Stimulated activated CD8-positive, alpha-beta memory T cell treated with anti-CD3 and anti-CD28 coated beads, Interleukin-15, amount 100 ng/mL, for 24 hours (primary cell): ENCODE results near the gene KCNN4.
"Not testable (repeated sequence)": the region's sequence is repeated elsewhere in the genome, so short reads cannot be mapped to it uniquely, and the experiment has no call there.

Experiments
- DNase-seq: peaks from one replicate; pipeline ENCODE4 v3.0.0-alpha.2; 2020; ENCODE audit warnings: low read depth

The KCNN4 gene

GRCh38 chr19:43774103-43774939 is 6.5 kb downstream of the KCNN4 start:
- DNase-seq: no peak

GRCh38 chr19:43773725-43774102 is 7.1 kb downstream of the KCNN4 start:
- no peak for DNase-seq

DNA sequence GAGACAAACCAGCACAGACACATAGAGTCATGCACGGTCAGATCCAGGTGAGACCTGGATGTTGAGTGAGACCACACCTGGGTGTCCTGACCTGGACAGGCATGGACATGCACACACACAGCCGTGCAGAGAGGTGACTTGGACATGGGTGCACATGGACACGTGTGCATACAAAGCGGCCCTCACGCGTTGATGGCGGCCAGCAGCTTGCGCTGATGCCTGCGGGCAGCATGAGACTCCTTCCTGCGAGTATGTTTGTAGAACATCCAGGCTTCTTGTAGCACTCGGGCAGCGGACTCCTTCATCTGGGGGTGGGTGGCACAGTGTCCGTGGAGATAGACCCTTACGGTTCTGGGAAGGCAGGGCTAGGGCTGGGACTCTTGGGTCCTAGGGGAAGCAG is 11.5 kb downstream of the KCNN4 start:
- no peak for DNase-seq

DNA sequence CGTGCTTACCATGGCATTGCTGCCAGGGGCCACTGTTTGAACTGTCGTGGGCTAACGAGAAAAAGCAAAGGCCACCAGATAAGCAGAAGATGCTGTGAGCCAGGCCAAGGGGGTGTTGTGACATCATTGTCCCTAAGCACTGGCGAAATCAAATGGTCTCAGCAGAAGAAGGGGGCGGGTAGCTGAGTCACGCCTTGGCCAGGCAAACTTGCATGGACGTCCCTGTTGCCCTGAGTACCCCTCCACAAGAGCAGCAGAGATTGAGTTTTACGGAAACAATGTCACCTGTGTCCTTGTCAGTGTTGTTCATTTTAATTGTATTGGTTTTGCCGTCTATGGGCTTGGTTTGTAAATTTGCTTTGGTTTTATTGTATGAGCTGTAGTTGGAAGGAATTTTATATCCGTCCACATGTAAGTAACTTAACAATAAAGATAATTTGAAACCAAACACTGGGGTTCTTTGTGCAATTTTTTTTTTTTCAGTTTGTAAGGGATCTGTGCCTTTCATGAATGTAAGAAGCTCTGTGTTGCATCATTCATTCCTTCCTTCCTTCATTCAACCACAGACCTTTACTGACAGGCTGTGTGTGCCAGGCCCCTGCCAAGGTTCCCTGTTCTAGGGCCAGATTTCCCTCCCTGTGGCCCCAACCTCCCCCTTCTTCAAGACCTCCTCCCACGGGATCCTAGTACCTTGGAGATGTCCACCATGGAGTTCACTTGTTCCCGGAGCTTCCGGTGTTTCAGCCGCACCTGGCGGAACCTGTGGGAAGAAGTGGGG is 12.3 kb downstream of the KCNN4 start:
- no peak for DNase-seq

DNA sequence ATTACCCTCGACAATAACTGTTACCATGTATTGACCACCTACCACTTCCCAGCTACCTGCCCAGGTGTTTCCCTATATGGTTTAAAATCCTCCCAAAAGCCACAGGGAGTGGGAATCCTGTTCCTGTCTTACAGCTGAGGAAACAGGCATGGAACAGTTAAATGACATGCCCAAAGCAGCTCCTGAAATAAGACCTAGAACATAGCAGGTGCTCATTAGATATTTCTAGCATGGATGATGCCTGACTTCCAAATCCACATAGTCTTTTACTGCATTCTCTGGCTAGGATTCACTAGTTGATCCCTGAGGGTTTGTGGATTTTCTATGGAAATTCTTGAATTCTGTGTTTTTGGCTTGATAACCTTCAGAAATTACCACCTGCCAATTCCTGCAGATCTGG is 13.0 kb downstream of the KCNN4 start:
- no peak for DNase-seq

GRCh38 chr19:43767316-43767715 is 13.5 kb downstream of the KCNN4 start:
- no peak for DNase-seq

GRCh38 chr19:43766755-43767043 is 14.1 kb downstream of the KCNN4 start:
- DNase-seq: no peak

DNA sequence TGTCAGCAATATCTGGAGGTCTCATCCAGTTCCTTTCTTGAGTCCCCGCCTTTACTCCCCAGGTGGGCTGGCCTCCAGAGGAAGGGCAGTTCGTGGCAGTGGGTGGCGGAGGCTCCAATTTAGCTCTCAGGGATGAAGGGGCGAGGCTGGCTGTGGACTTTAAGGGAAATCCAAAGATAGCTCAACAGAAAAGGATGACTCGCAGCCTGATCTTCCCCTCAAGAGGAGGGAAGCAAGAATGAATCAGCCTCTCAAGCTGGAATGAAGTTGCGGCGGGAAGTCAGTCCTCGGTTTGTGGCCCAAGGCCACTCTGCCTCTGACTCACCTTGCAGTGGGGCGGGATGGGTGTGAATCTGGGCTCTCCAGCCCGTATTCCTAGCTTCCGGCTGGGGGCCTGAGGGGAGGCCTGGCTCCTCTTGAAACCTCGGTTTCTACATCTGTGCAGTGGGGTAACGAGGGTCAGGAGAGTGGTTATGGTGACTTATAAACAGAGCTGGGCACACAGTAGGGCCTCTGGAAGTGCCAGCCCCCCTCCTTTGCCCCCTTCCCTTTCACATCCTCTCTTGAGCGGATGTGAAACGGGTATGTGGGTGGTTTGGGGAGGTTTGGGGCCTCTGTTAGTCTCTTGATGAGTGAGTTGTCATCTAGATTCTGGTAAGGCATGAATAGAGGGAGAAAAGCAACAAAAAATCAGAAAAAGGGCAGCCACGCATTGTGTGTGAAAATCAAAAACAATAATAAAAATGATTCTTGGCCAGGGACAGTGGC is 15.5 kb downstream of the KCNN4 start:
- DNase-seq: peak; percentile 42

- not testable (repeated sequence) for DNase-seq
These were observed 16.1 kb downstream of the KCNN4 start for GRCh38 chr19:43764684-43765083.

GRCh38 chr19:43763473-43763939 is 17.3 kb downstream of the KCNN4 start:
- no peak for DNase-seq

- no peak for DNase-seq
These were observed 18.0 kb downstream of the KCNN4 start for GRCh38 chr19:43762814-43763213.

GRCh38 chr19:43760941-43761340 is 19.8 kb downstream of the KCNN4 start:
- DNase-seq: no peak

GRCh38 chr19:43759515-43759914 is 21.3 kb downstream of the KCNN4 start:
- DNase-seq: no peak

GRCh38 chr19:43755256-43755801 is 25.4 kb downstream of the KCNN4 start:
- DNase-seq: peak; percentile 60

GRCh38 chr19:43754503-43755255 is 26.1 kb downstream of the KCNN4 start, which contains the start of gene SMG9:
TSS of gene SMG9 (minus strand) at chr19:43754962. CDS start at chr19:43750741, 4,221 bp downstream.
- DNase-seq: peak; percentile 98

DNA sequence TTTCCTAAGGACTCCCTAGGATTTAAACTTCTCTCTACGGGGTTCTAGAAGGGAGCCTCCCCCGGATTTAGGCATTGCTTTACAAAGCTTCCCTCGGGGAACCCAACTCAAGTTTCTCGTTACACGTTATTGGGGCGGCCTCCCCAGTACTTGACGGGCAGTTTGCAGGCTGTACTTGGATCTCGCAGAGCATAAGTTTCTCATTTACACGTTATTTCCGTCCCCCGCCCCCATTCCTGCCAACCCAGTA is 26.6 kb downstream of the KCNN4 start:
- no peak for DNase-seq

DNA sequence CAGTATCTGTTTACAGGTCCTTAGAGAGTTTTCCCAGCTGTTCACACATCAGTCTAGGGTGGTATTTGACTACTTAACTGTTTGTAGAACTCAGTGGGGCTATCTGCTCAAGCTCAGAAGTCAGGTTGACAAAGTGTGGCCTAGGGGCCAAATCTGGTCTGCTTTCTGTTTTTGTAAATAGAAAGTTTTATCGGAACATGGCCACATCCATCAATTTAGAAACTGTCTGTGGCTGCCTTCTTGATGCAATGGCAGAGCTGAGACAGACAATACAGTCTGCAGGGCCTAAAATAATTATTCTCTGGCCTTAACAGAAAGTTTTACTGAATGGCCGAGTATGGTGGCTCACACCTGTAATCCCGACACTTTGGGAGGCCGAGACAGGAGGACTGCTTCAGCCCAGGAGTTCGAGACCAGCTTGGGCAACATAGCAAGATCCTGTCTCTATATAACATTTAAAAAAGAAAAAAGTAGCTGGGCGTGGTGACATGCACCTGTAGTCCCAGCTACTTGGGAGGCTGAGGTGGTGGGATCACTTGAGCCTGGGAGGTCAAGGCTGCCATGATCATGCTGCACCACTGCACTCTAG is 28.4 kb downstream of the KCNN4 start:
- DNase-seq: no peak

DNA sequence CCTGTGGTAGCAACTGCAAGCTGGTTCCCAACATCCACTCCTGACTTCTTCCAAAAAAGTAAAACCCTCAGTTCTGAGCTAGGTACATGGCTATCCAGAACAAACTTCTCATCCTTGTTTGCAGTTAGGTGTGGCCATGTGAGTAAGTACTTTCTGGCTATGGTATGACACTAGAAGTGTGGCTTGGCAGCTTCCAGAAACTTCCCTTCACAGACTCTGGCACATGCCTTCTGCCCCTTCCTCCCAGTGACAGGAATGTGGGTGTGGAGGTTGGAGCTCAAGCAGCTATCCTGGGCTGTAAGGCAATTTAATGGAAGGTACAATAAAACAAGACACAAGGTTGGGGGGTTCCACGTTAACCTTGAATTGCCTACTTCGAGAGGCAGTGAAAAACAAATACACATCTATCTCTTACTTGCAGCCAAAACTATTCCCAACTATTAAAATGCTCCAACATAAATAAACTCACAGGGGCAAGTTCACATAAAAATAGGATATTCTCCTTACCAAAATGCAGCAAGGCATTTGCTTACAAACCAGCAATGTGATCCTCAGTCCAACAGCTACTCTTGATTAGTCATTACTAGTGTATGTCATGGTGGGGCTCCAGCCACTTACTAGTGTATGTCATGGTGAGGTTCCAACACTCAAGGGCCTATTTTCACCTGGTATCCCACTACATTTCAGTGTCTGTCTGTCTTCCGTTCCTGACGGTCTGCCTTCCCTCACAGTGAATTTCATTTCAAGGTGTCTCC is 29.1 kb downstream of the KCNN4 start:
- no peak for DNase-seq

- no peak for DNase-seq
These were observed 30.9 kb downstream of the KCNN4 start for GRCh38 chr19:43749898-43750297.

GRCh38 chr19:43749152-43749551 is 31.6 kb downstream of the KCNN4 start:
- DNase-seq: no peak

- no peak for DNase-seq
These were observed 32.1 kb downstream of the KCNN4 start for GRCh38 chr19:43748685-43749084.
